Neural progenitor cell (in vitro differentiated cells): ENCODE data around the gene GRIK2.
A peak's percentile ranks its signal among the peaks of the same experiment; 100 is the strongest.

ENCODE experiments used
- CTCF ChIP-seq: fragments of 200-600 bp; sonication (generic); IDR thresholded peaks from 2 replicates; pipeline ENCODE4 v1.5.1; 2017; ENCODE audit warnings: antibody characterized with exemption, mild to moderate bottlenecking
- EZH2 ChIP-seq: fragments of 200-600 bp; sonication (generic); IDR thresholded peaks from 2 replicates; pipeline ENCODE4 v1.6.1; 2017; ENCODE audit warnings: antibody characterized with exemption, mild to moderate bottlenecking, moderate library complexity

DNA sequence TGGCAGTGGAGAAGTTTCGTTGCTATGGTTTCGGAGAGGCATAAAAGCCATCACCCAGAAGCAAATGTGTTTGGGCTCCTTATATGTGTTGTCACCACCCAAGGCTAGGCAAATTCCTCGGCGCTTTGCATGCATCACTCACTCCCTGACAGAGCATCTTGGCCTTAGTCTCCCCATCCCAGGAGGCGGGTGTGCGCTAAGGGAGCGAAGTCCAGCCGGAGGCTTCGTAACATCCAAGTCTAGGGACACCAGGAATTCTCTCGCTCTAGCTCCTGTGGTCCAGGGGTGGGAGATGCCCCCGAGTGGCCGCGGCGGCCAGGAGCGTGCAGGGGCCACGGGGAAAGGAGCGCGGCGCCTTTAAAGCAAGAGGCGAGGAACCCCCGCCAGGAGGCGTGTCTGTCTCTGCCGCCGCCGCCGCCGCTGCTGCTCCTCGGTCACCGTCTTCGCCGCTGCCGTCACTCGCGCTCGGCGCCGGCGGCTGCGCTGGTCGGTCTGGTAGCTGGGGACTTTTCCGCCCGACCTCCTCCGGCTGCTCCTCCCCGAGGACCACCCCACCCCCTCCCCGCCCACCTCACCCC is at the start of gene GRIK2:
- TF ChIP-seq CTCF (peak; percentile 48), EZH2 (peak; percentile 17)
